H1 (cell line): ENCODE measurements around the gene SERAC1. TPM values are rescaled to one million over a fixed set of nuclear protein-coding genes. Genes with fewer than 3 reads are reported as not detected.
"Not testable (repeated sequence)": the region's sequence is repeated elsewhere in the genome, so short reads cannot be mapped to it uniquely, and the experiment has no call there.

Experiments used
- CTCF ChIA-PET: fragments of 300-600 bp; sonication (Branson Sonifier 250); formaldehyde crosslinking; loops from one replicate; lab custom pipeline; 2021; ENCODE audit not compliant: partially characterized antibody; lab: Charles Lee
- POLR2A ChIA-PET: fragments of 300-600 bp; sonication (Branson Sonifier 250); formaldehyde crosslinking; loops from one replicate; lab custom pipeline; 2021; ENCODE audit warnings: inconsistent platforms; ENCODE audit not compliant: partially characterized antibody; lab: Charles Lee
- DNase-seq, 2 experiments: peaks; one replicate each; pipeline versions ENCODE4 v3.0.0 to v3.0.0-alpha.2; 2010 to 2022; ENCODE audit warnings: low spot score in 2 of 2, low read depth in 1 of 2, mixed read lengths in 1 of 2
- FAIRE-seq: peaks from 2 replicates; lab custom pipeline; 2011; peaks lifted over from hg19 to GRCh38; lab: Jason Lieb, UNC
- H2AFZ ChIP-seq: 2 replicates; pipeline ENCODE4 v1.8.1; 2012; ENCODE audit warnings: low read length, inconsistent platforms
- H2AK5ac ChIP-seq: 2 replicates; pipeline ENCODE4 v1.6.1; 2013; ENCODE audit warnings: low read depth, low read length
- H2BK120ac ChIP-seq: replicated peaks from 2 replicates; pipeline ENCODE3; 2013; ENCODE audit warnings: low read depth, low read length, inconsistent platforms
- H2BK12ac ChIP-seq: 2 replicates; pipeline ENCODE4 v1.6.1; 2013; ENCODE audit warnings: low read depth, low read length
- H2BK15ac ChIP-seq: 2 replicates; pipeline ENCODE4 v1.6.1; 2013; ENCODE audit warnings: low read length
- H2BK20ac ChIP-seq: 2 replicates; pipeline ENCODE4 v1.6.1; 2013; ENCODE audit warnings: low read length
- H2BK5ac ChIP-seq: 2 replicates; pipeline ENCODE4 v1.6.1; 2013; ENCODE audit warnings: low read depth, low read length
- H3K14ac ChIP-seq: 2 replicates; pipeline ENCODE4 v1.6.1; 2013; ENCODE audit warnings: inconsistent platforms; ENCODE audit not compliant: insufficient read length
- H3K18ac ChIP-seq: 2 replicates; pipeline ENCODE4 v1.6.1; 2013; ENCODE audit warnings: low read length; ENCODE audit errors: extremely low read depth
- H3K23ac ChIP-seq: 2 replicates; pipeline ENCODE4 v1.6.1; 2013; ENCODE audit warnings: inconsistent platforms; ENCODE audit not compliant: insufficient read length
- H3K23me2 ChIP-seq: 2 replicates; pipeline ENCODE4 v1.6.1; 2013; ENCODE audit warnings: low read depth, low read length
- H3K27ac ChIP-seq: 2 replicates; pipeline ENCODE4 v1.6.1; 2011; ENCODE audit warnings: low read depth, low read length, inconsistent platforms
- H3K27me3 ChIP-seq, 4 experiments: replicated peaks in 1 of 4; 1 replicate in 1 of 4; 2 replicates in 3 of 4; pipeline versions ENCODE4 v1.6.1 to v1.8.1; 2011 to 2013; ENCODE audit warnings: low read length in 3 of 4, mild to moderate bottlenecking in 3 of 4, inconsistent platforms in 2 of 4, mixed read lengths in 2 of 4, moderate library complexity in 1 of 4; ENCODE audit not compliant: control insufficient read depth in 3 of 4, insufficient read depth in 3 of 4; ENCODE audit errors: extremely low read depth in 1 of 4
- H3K36me3 ChIP-seq, 4 experiments: 2 replicates each; pipeline versions ENCODE4 v1.6.1 to v1.8.1; 2011 to 2013; ENCODE audit warnings: mild to moderate bottlenecking in 4 of 4, low read length in 3 of 4, moderate library complexity in 2 of 4, control low read depth in 1 of 4, inconsistent platforms in 1 of 4; ENCODE audit not compliant: insufficient read depth in 4 of 4, control insufficient read depth in 2 of 4
- H3K4ac ChIP-seq: replicated peaks from 2 replicates; pipeline ENCODE3; 2013; ENCODE audit warnings: low read length, low read depth, mixed read lengths, inconsistent platforms; ENCODE audit not compliant: insufficient read length
- H3K4me1 ChIP-seq, 4 experiments: replicated peaks in 1 of 4; 1 replicate in 1 of 4; 2 replicates in 3 of 4; pipeline versions ENCODE4 v1.6.1 to v1.8.1; 2011 to 2013; ENCODE audit warnings: low read length in 3 of 4, inconsistent platforms in 2 of 4, mixed read lengths in 1 of 4; ENCODE audit not compliant: insufficient read depth in 4 of 4, control insufficient read depth in 3 of 4
- H3K4me2 ChIP-seq, 2 experiments: 2 replicates each; pipeline versions ENCODE4 v1.6.1 to v1.8.1; 2011 to 2013; ENCODE audit warnings: low read depth in 2 of 2, low read length in 2 of 2, control low read depth in 1 of 2, inconsistent platforms in 1 of 2, mild to moderate bottlenecking in 1 of 2; ENCODE audit not compliant: insufficient read depth in 1 of 2
- H3K4me3 ChIP-seq, 4 experiments: fragments of 200-600, 300-600 bp in 1 of 4; sonication (generic), shearing (Covaris generic), sonication (Bioruptor Twin) in 1 of 4; 2 replicates each; pipeline versions ENCODE4 v1.5.1 to v1.8.1; 2011 to 2016; ENCODE audit warnings: low read length in 4 of 4, low read depth in 3 of 4, control low read depth in 2 of 4, inconsistent platforms in 2 of 4, mild to moderate bottlenecking in 2 of 4, mixed read lengths in 1 of 4, moderate library complexity in 1 of 4; ENCODE audit not compliant: insufficient read depth in 2 of 4; ENCODE audit errors: extremely low read depth in 1 of 4
- H3K56ac ChIP-seq: replicated peaks from 2 replicates; pipeline ENCODE3; 2013; ENCODE audit warnings: low read depth, mild to moderate bottlenecking, mixed read lengths, low read length, inconsistent platforms; ENCODE audit not compliant: insufficient read length
- H3K79me1 ChIP-seq: 2 replicates; pipeline ENCODE4 v1.6.1; 2013; ENCODE audit warnings: low read depth, low read length, control low read depth
- H3K79me2 ChIP-seq, 2 experiments: 2 replicates each; pipeline versions ENCODE4 v1.6.1 to v1.8.1; 2012 to 2013; ENCODE audit warnings: low read length in 2 of 2, mild to moderate bottlenecking in 2 of 2, inconsistent platforms in 1 of 2; ENCODE audit not compliant: insufficient read depth in 2 of 2, control insufficient read depth in 1 of 2
- H3K9ac ChIP-seq, 4 experiments: replicated peaks in 1 of 4; 1 replicate in 1 of 4; 2 replicates in 3 of 4; pipeline versions ENCODE4 v1.6.1 to v1.8.1; 2011 to 2013; ENCODE audit warnings: low read depth in 3 of 4, low read length in 3 of 4, control low read depth in 2 of 4, mild to moderate bottlenecking in 2 of 4, moderate library complexity in 2 of 4, inconsistent platforms in 1 of 4; ENCODE audit errors: extremely low read depth in 1 of 4
- H3K9me3 ChIP-seq, 2 experiments: 2 replicates each; pipeline versions ENCODE4 v1.6.1 to v1.8.1; 2012 to 2013; ENCODE audit warnings: mild to moderate bottlenecking in 2 of 2, moderate library complexity in 2 of 2, control low read depth in 1 of 2, inconsistent platforms in 1 of 2, low read depth in 1 of 2, low read length in 1 of 2, mixed read lengths in 1 of 2; ENCODE audit not compliant: insufficient read depth in 2 of 2
- H4K20me1 ChIP-seq, 2 experiments: replicated peaks in 1 of 2; 2 replicates each; pipeline versions ENCODE3 to v1.8.1; 2011 to 2013; ENCODE audit warnings: inconsistent platforms in 2 of 2, low read length in 2 of 2, mild to moderate bottlenecking in 1 of 2; ENCODE audit not compliant: insufficient read depth in 2 of 2, control insufficient read depth in 1 of 2
- H4K5ac ChIP-seq: 2 replicates; pipeline ENCODE4 v1.6.1; 2013; ENCODE audit warnings: low read length, low read depth, mixed read lengths, inconsistent platforms; ENCODE audit not compliant: insufficient read length
- H4K8ac ChIP-seq: 2 replicates; pipeline ENCODE4 v1.8.0; 2013; ENCODE audit warnings: mild to moderate bottlenecking, moderate library complexity, low read length, inconsistent platforms; ENCODE audit not compliant: insufficient read depth; ENCODE audit errors: extremely low read depth
- H4K91ac ChIP-seq: replicated peaks from 2 replicates; pipeline ENCODE3; 2013; ENCODE audit warnings: low read length, mixed read lengths, inconsistent platforms; ENCODE audit not compliant: insufficient read length
- WGBS, 2 experiments: shearing (Covaris generic) in 1 of 2; methylation state at CpG; one replicate each; pipeline versions ENCODE4 v1.1.6 to v1.1.7; 2013 to 2015; ENCODE audit warnings: low lambda C conversion rate in 2 of 2, mixed read lengths in 2 of 2, inconsistent platforms in 1 of 2, low coverage in 1 of 2, missing lambda C conversion rate in 1 of 2; ENCODE audit not compliant: insufficient replicate concordance in 2 of 2, insufficient coverage in 1 of 2, insufficient read length in 1 of 2; ENCODE audit errors: extremely low coverage in 1 of 2, missing lambda C conversion rate in 1 of 2; 5-methylcytosine and 5-hydroxymethylcytosine counted together
- polyA plus RNA-seq, 7 experiments: library from polyadenylated mRNA; depleted of rRNA in 3 of 7; stranded (reverse) in 5 of 7; unstranded in 2 of 7; fragments of >200 nt in 5 of 7; fragments of 200-250 nt in 2 of 7; gene quantifications; 1 replicate in 5 of 7; 2 replicates in 1 of 7; 4 replicates in 1 of 7; pipeline versions ENCODE4 v1.2.1 to v1.2.3, GENCODE V29; 2011 to 2013; ENCODE audit warnings: missing spikeins in 2 of 7, mixed read lengths in 2 of 7
- total RNA-seq: library from RNA; stranded (reverse); fragmentation: NEBNext Ultra II Directional; extraction: Animal tissue kit (Norgen Biotek cat#: 25700); gene quantifications from 2 replicates; pipeline ENCODE4 v1.2.1, GENCODE V29; 2021

The SERAC1 gene
- total and polyA plus RNA-seq, 2 of the 8 experiments (the other 6 are each of a cell fraction or from before 2014, with no cell fraction given): 7.3 to 9.0 TPM

DNA sequence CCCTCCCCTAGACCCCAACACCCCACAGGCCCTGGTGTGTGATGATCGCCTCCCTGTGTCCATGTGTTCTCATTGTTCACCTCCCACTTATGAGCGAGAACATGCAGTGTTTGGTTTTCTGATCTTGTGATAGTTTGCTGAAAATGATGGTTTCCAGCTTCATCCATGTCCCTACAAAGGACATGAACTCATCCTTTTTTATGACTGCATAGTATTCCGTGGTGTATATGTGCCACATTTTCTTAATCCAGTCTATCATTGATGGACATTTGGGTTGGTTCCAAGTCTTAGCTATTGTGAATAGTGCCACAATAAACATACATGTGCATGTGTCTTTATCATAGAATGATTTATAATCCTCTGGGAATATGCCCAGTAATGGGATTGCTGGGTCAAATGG, 9.7 kb upstream of the SERAC1 start:
- H3K4me2 ChIP-seq, H3K36me3 ChIP-seq, H2BK15ac ChIP-seq, H3K27ac ChIP-seq, H3K79me2 ChIP-seq, H3K23ac ChIP-seq, H2BK120ac ChIP-seq, H3K9me3 ChIP-seq, H4K5ac ChIP-seq, H4K8ac ChIP-seq, H2BK20ac ChIP-seq, H3K4me3 ChIP-seq, H4K91ac ChIP-seq, H4K20me1 ChIP-seq, CTCF ChIA-PET, H2AFZ ChIP-seq, DNase-seq, H3K14ac ChIP-seq, POLR2A ChIA-PET, H3K9ac ChIP-seq, H2AK5ac ChIP-seq, H3K23me2 ChIP-seq, H3K56ac ChIP-seq, H3K27me3 ChIP-seq, H3K18ac ChIP-seq, FAIRE-seq, H2BK12ac ChIP-seq, H3K4ac ChIP-seq, H2BK5ac ChIP-seq, H3K4me1 ChIP-seq, H3K79me1 ChIP-seq: not testable (repeated sequence)
- 90% methylated on average over 3 of the region's 3 CpGs; no CpG with 5 or more reads in 1 of the 2 experiments for WGBS, 2 experiments
